Vagina (tissue), 2 donors: ENCODE data around the gene SLC25A21. TPM values are rescaled to one million over a fixed set of nuclear protein-coding genes. Genes with fewer than 3 reads are reported as not detected.

ENCODE experiments used
- DNase-seq, 2 donors: peaks; one replicate each; pipeline ENCODE4 v3.0.0-alpha.2; 2017; ENCODE audit errors: extremely low spot score in 2 of 2
- H3K27ac ChIP-seq: fragments of 200-600 bp; sonication (generic); one replicate; pipeline ENCODE4 v1.5.1; 2019
- H3K27me3 ChIP-seq: fragments of 200-600 bp; sonication (generic); one replicate; pipeline ENCODE4 v1.5.1; 2019
- H3K36me3 ChIP-seq, 2 donors: fragments of 200-600 bp; sonication (generic); one replicate each; pipeline ENCODE4 v1.5.1; 2017 to 2019
- H3K4me1 ChIP-seq: fragments of 200-600 bp; sonication (generic); one replicate; pipeline ENCODE4 v1.5.1; 2019
- H3K4me3 ChIP-seq, 2 donors: fragments of 200-600 bp; sonication (generic); 1 replicate in 1 of 2; 2 replicates in 1 of 2; pipeline ENCODE4 v1.5.1; 2016 to 2019
- H3K9me3 ChIP-seq: fragments of 200-600 bp; sonication (generic); one replicate; pipeline ENCODE4 v1.5.1; 2019
- CTCF ChIP-seq, 3 experiments: fragments of 450-650 bp in 2 of 3; fragments of 200-600 bp in 1 of 3; sonication (generic) in 1 of 3; IDR thresholded peaks; one replicate each; pipeline ENCODE4 v1.5.1; 2017 to 2019; ENCODE audit warnings: antibody characterized with exemption in 3 of 3, mild to moderate bottlenecking in 2 of 3, moderate library complexity in 2 of 3
- POLR2A ChIP-seq, 2 donors: fragments of 450-650 bp; IDR thresholded peaks; one replicate each; pipeline ENCODE4 v1.6.1; 2017; ENCODE audit warnings: antibody characterized with exemption in 2 of 2, mild to moderate bottlenecking in 2 of 2, moderate library complexity in 2 of 2
- POLR2AphosphoS5 ChIP-seq, 2 donors: sonication (generic); formaldehyde crosslinking; IDR thresholded peaks; one replicate each; pipeline ENCODE4 v1.9.0; 2017; ENCODE audit warnings: antibody characterized with exemption in 2 of 2, mild to moderate bottlenecking in 2 of 2, low read depth in 1 of 2; ENCODE audit not compliant: insufficient read depth in 1 of 2
- intact Hi-C: fragments of 100-400 bp; cut with DNase I; formaldehyde crosslinking; loops from one replicate; pipeline ENCODE4 v1.15.1; 2023
- total RNA-seq: library from RNA; depleted of rRNA; stranded (reverse); fragments of >200 nt; gene quantifications from one replicate; pipeline ENCODE4 v1.2.3, GENCODE V29; 2016

The SLC25A21 gene
- total RNA-seq, 1 donor from 2014 or later: 0.49 TPM

DNA sequence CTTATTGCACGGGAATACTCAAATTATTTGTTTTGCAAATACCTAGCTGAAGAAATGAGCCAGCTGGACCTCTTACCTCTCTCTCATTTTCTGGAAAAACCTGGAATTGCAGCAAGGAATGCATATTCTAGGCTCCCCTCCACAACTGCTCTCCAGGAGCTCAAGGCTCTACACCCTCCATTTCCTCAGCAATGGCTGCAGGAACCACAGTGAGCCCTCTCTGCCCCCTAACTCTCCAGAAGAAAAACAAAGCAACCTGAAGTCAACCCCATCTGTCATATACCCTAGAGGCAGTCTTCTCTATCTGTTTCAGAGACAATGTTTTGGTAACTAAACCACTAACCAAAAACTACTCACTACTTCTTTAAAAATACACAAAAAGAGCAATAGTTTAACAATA is 221.6 kb downstream of the SLC25A21 start:
- no peak overlapping the region for H3K27ac ChIP-seq
- intact Hi-C loops: no loop called here
- TF ChIP-seq POLR2AphosphoS5 (IDR thresholded peaks at IDR 0.05; ENCODE audit: insufficient read depth in 1 of 2, low read depth in 1 of 2): no peak
- no peak for TF ChIP-seq CTCF (IDR thresholded peaks at IDR 0.05)
- no peak for TF ChIP-seq POLR2A (IDR thresholded peaks at IDR 0.05)
- H3K4me1 ChIP-seq: no peaks in the 10 kb centered on the region
- no peaks in the 10 kb centered on the region for H3K27me3 ChIP-seq
- H3K4me3 ChIP-seq: no peak overlapping the region
- no peak for DNase-seq
- H3K9me3 ChIP-seq: no peaks in the 10 kb centered on the region
- no peaks in the 10 kb centered on the region for H3K36me3 ChIP-seq

DNA sequence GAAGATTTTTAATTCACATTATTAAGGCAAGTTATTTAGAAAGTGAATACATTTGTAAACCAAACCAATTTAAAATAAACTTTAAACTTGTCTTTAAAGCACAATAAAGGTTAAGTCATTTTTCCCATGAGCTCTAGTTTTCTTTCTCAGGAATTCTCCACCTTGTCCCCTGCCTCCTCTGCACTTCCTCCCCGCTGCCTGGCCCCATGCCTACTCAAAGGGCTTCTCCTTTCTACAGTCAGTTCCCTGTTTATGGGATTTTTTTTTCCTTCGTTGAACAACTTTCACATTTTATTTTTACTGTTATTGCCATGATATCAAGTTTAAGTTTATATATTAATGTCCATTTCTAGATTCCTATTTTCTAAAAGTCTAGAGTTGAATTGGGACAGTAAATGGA is 223.0 kb downstream of the SLC25A21 start:
- intact Hi-C loops: no loop called here
- DNase-seq: no peak
- Histone ChIP-seq H3K27me3 (no peaks in the 10 kb centered on the region), H3K9me3 (no peaks in the 10 kb centered on the region), H3K4me3 (no peak overlapping the region), H3K4me1 (no peaks in the 10 kb centered on the region), H3K36me3 (no peaks in the 10 kb centered on the region), H3K27ac (no peak overlapping the region)
- TF ChIP-seq POLR2AphosphoS5 (IDR thresholded peaks at IDR 0.05; ENCODE audit: insufficient read depth in 1 of 2, low read depth in 1 of 2): no peak

- no peak for DNase-seq
Observed at GRCh38 chr14:36948157-36948859, 224.1 kb downstream of the SLC25A21 start.

GRCh38 chr14:36947362-36947761 is 225.0 kb downstream of the SLC25A21 start:
- intact Hi-C loops: no loop called here
- no peak overlapping the region for H3K4me3 ChIP-seq
- H3K27ac ChIP-seq: no peak overlapping the region
- no peaks in the 10 kb centered on the region for H3K27me3 ChIP-seq
- H3K4me1 ChIP-seq: no peaks in the 10 kb centered on the region
- H3K9me3 ChIP-seq: no peaks in the 10 kb centered on the region
- no peak for DNase-seq
- no peaks in the 10 kb centered on the region for H3K36me3 ChIP-seq
- TF ChIP-seq CTCF (IDR thresholded peaks at IDR 0.05): no peak
- TF ChIP-seq POLR2A (IDR thresholded peaks at IDR 0.05): no peak
- no peak for TF ChIP-seq POLR2AphosphoS5 (IDR thresholded peaks at IDR 0.05; ENCODE audit: insufficient read depth in 1 of 2, low read depth in 1 of 2)

More at GRCh38 chr14:36948157-36948859, 224.1 kb downstream of the SLC25A21 start:
- H3K36me3 ChIP-seq: no peaks in the 10 kb centered on the region
- TF ChIP-seq POLR2A (IDR thresholded peaks at IDR 0.05) (no peak), POLR2AphosphoS5 (IDR thresholded peaks at IDR 0.05; ENCODE audit: insufficient read depth in 1 of 2, low read depth in 1 of 2) (no peak), CTCF (IDR thresholded peaks at IDR 0.05) (no peak)
- H3K4me1 ChIP-seq: no peaks in the 10 kb centered on the region
- intact Hi-C loops: no loop called here
- no peak overlapping the region for H3K27ac ChIP-seq
- no peaks in the 10 kb centered on the region for H3K9me3 ChIP-seq
- H3K27me3 ChIP-seq: no peaks in the 10 kb centered on the region
- no peak overlapping the region for H3K4me3 ChIP-seq

GRCh38 chr14:36946872-36947271 is 225.5 kb downstream of the SLC25A21 start:
- Histone ChIP-seq H3K27me3 (no peaks in the 10 kb centered on the region), H3K36me3 (no peaks in the 10 kb centered on the region), H3K4me1 (no peaks in the 10 kb centered on the region), H3K27ac (no peak overlapping the region), H3K9me3 (no peaks in the 10 kb centered on the region), H3K4me3 (no peak overlapping the region)
- DNase-seq: no peak
- TF ChIP-seq POLR2AphosphoS5 (IDR thresholded peaks at IDR 0.05; ENCODE audit: insufficient read depth in 1 of 2, low read depth in 1 of 2) (no peak), POLR2A (IDR thresholded peaks at IDR 0.05) (no peak), CTCF (IDR thresholded peaks at IDR 0.05) (no peak)
- intact Hi-C loops: no loop called here
